Hepatocyte (in vitro differentiated cells): ENCODE results near the gene CHST8. TPM values are rescaled to one million over a fixed set of nuclear protein-coding genes. Genes with fewer than 3 reads are reported as not detected.

Experiments
- DNase-seq: peaks from one replicate; pipeline ENCODE4 v3.0.0-alpha.2; 2016; ENCODE audit warnings: low spot score
- H2AFZ ChIP-seq: fragments of 200-600 bp; sonication (generic); 2 replicates; pipeline ENCODE4 v1.6.0; 2016; ENCODE audit warnings: antibody characterized with exemption, mild to moderate bottlenecking
- H3K27ac ChIP-seq: fragments of 200-600 bp; sonication (generic); 2 replicates; pipeline ENCODE4 v1.5.1; 2016; ENCODE audit warnings: mild to moderate bottlenecking
- H3K27me3 ChIP-seq: fragments of 200-600 bp; sonication (generic); 2 replicates; pipeline ENCODE4 v1.6.1; 2016
- H3K36me3 ChIP-seq: fragments of 200-600 bp; sonication (generic); replicated peaks from 2 replicates; pipeline ENCODE4 v1.5.1; 2016; ENCODE audit warnings: low read depth; ENCODE audit not compliant: insufficient read depth
- H3K4me1 ChIP-seq: fragments of 200-600 bp; sonication (generic); 2 replicates; pipeline ENCODE4 v1.5.1; 2016; ENCODE audit warnings: mild to moderate bottlenecking, moderate library complexity; ENCODE audit not compliant: insufficient read depth
- H3K4me2 ChIP-seq: fragments of 200-600 bp; sonication (generic); 2 replicates; pipeline ENCODE4 v1.6.0; 2016
- H3K4me3 ChIP-seq: fragments of 200-600 bp; sonication (generic); 2 replicates; pipeline ENCODE4 v1.5.1; 2016; ENCODE audit warnings: mild to moderate bottlenecking
- H3K79me2 ChIP-seq: fragments of 200-600 bp; sonication (generic); 2 replicates; pipeline ENCODE4 v1.6.0; 2017; ENCODE audit warnings: mild to moderate bottlenecking
- H3K9me2 ChIP-seq: fragments of 200-600 bp; sonication (generic); replicated peaks from 2 replicates; pipeline ENCODE4 v1.6.0; 2017; ENCODE audit warnings: mild to moderate bottlenecking; ENCODE audit not compliant: insufficient read depth
- H3K9me3 ChIP-seq: fragments of 200-600 bp; sonication (generic); 2 replicates; pipeline ENCODE4 v1.5.1; 2016; ENCODE audit warnings: low read depth, mild to moderate bottlenecking
- H4K20me1 ChIP-seq: fragments of 200-600 bp; sonication (generic); 2 replicates; pipeline ENCODE4 v1.6.0; 2016; ENCODE audit warnings: mild to moderate bottlenecking; ENCODE audit not compliant: insufficient read depth, poor library complexity, severe bottlenecking
- CTCF ChIP-seq: fragments of 200-600 bp; sonication (generic); IDR thresholded peaks from 2 replicates; pipeline ENCODE4 v1.5.1; 2016; ENCODE audit warnings: antibody characterized with exemption, mild to moderate bottlenecking; ENCODE audit not compliant: poor library complexity
- EZH2 ChIP-seq: fragments of 200-600 bp; sonication (generic); IDR thresholded peaks from 2 replicates; pipeline ENCODE4 v1.6.1; 2016; ENCODE audit warnings: antibody characterized with exemption, mild to moderate bottlenecking, borderline replicate concordance
- EZH2phosphoT487 ChIP-seq: fragments of 200-600 bp; sonication (generic); IDR thresholded peaks from one replicate; pipeline ENCODE4 v1.6.1; 2018; ENCODE audit warnings: antibody characterized with exemption, mild to moderate bottlenecking, low read depth, moderate library complexity; ENCODE audit not compliant: unreplicated experiment, severe bottlenecking
- WGBS: methylation state at CpG from one replicate; pipeline ENCODE4 v1.1.6; 2016; ENCODE audit warnings: low lambda C conversion rate; ENCODE audit errors: missing lambda C conversion rate; 5-methylcytosine and 5-hydroxymethylcytosine counted together
- polyA plus RNA-seq: library from polyadenylated mRNA; unstranded; fragments of >200 nt; fragmentation: Nextera tagmentation; extraction: Ambion mirVana; gene quantifications from 2 replicates; pipeline ENCODE4 v1.2.1, GENCODE V29; 2016
- total RNA-seq: library from RNA; depleted of rRNA; stranded (reverse); fragments of >200 nt; gene quantifications from 2 replicates; pipeline ENCODE4 v1.2.3, GENCODE V29; 2014

Gene CHST8
- total and polyA plus RNA-seq, 2 experiments from 2014 or later = 0.07 to 0.89 TPM

- Histone ChIP-seq H3K4me1 (no peaks in the 10 kb centered on the region), H3K27ac (no peak overlapping the region), H4K20me1 (no peaks in the 10 kb centered on the region), H3K4me3 (no peak overlapping the region), H3K36me3 (no peaks in the 10 kb centered on the region), H3K79me2 (no peaks in the 10 kb centered on the region), H3K4me2 (no peak overlapping the region), H3K9me2 (no peaks in the 10 kb centered on the region), H3K9me3 (no peaks in the 10 kb centered on the region), H2AFZ (no peak overlapping the region), H3K27me3 (peaks cover 9% of the 10 kb centered on the region)
- no peak for DNase-seq
- TF ChIP-seq CTCF = no peak
- no peak for TF ChIP-seq EZH2phosphoT487
- TF ChIP-seq EZH2 = no peak
- 54% methylated on average over 5 of the region's 5 CpGs for WGBS
Observed at GRCh38 chr19:33781996-33782395, 160.2 kb downstream of the CHST8 start.

GRCh38 chr19:33784432-33784831, 162.7 kb downstream of the CHST8 start:
- Histone ChIP-seq H3K9me2 (no peaks in the 10 kb centered on the region), H3K79me2 (no peaks in the 10 kb centered on the region), H3K4me3 (no peak overlapping the region), H3K27ac (no peak overlapping the region), H3K27me3 (peaks cover 5% of the 10 kb centered on the region), H4K20me1 (no peaks in the 10 kb centered on the region), H3K4me1 (no peaks in the 10 kb centered on the region), H3K36me3 (no peaks in the 10 kb centered on the region), H3K9me3 (no peaks in the 10 kb centered on the region), H2AFZ (no peak overlapping the region), H3K4me2 (no peak overlapping the region)
- TF ChIP-seq EZH2phosphoT487 (no peak), EZH2 (no peak), CTCF (no peak)
- no peak for DNase-seq
- 83% methylated on average over 5 of the region's 5 CpGs for WGBS

- Histone ChIP-seq H4K20me1 (no peaks in the 10 kb centered on the region), H3K9me2 (no peaks in the 10 kb centered on the region), H3K27ac (no peak overlapping the region), H3K27me3 (no peaks in the 10 kb centered on the region), H3K36me3 (no peaks in the 10 kb centered on the region), H3K4me2 (no peak overlapping the region), H3K4me1 (no peaks in the 10 kb centered on the region), H3K4me3 (no peak overlapping the region), H3K9me3 (no peaks in the 10 kb centered on the region), H3K79me2 (no peaks in the 10 kb centered on the region), H2AFZ (no peak overlapping the region)
- no peak for DNase-seq
- 86% methylated on average over 6 of the region's 6 CpGs for WGBS
- TF ChIP-seq EZH2 = no peak
- TF ChIP-seq EZH2phosphoT487 = no peak
- TF ChIP-seq CTCF = no peak
Observed at GRCh38 chr19:33785795-33786194, 164.0 kb downstream of the CHST8 start.

GRCh38 chr19:33788676-33789075, 166.9 kb downstream of the CHST8 start:
- TF ChIP-seq CTCF = no peak
- H3K36me3 ChIP-seq = no peaks in the 10 kb centered on the region
- DNase-seq = no peak
- H3K4me3 ChIP-seq = no peak overlapping the region
- H3K4me2 ChIP-seq = no peak overlapping the region
- no peaks in the 10 kb centered on the region for H4K20me1 ChIP-seq
- H3K9me3 ChIP-seq = no peaks in the 10 kb centered on the region
- H3K27ac ChIP-seq = no peak overlapping the region
- H2AFZ ChIP-seq = no peak overlapping the region
- no peaks in the 10 kb centered on the region for H3K4me1 ChIP-seq
- no peaks in the 10 kb centered on the region for H3K9me2 ChIP-seq
- no peaks in the 10 kb centered on the region for H3K79me2 ChIP-seq
- no peaks in the 10 kb centered on the region for H3K27me3 ChIP-seq
- 46% methylated on average over 4 of the region's 4 CpGs for WGBS
